ENCODE data around the gene FBXL7. TPM values are rescaled to one million over a fixed set of nuclear protein-coding genes. Genes with fewer than 3 reads are reported as not detected.

The FBXL7 gene
- total RNA-seq, 1 experiment from 2014 or later, result not detected

DNA sequence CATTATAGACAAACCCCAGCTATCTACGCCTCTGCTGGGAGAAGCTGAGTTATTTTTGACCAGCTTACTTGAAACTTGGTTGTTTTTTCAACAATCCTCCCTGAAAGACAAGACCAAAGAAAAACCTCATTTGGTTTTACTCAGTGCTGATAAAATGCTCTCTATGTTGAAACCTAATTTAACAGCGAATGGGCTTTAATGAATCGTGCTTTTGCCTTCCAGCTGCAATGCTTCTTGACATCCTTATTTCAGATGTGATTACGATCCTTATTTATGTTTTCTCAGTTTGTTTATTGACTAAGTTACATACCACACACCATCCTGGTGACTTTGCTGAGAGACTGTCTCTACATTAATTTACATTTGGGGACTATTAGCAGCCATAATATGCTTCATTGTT is 179.2 kb downstream of the FBXL7 start:
- Histone ChIP-seq H3K27me3 (ENCODE audit: insufficient read depth, low read depth) (no peaks in the 10 kb centered on the region), H4K20me1 (ENCODE audit: insufficient read depth) (no peaks in the 10 kb centered on the region), H2AFZ (no peak overlapping the region), H3K4me3 (no peak overlapping the region), H3K4me2 (no peak overlapping the region), H3K27ac (no peak overlapping the region), H3K36me3 (ENCODE audit: low read depth) (no peaks in the 10 kb centered on the region), H3K79me2 (ENCODE audit: low read depth) (no peaks in the 10 kb centered on the region), H3K4me1 (replicated peaks; ENCODE audit: insufficient read depth) (no peaks in the 10 kb centered on the region), H3K9me2 (ENCODE audit: insufficient read depth) (no peaks in the 10 kb centered on the region), H3K9me3 (ENCODE audit: insufficient read depth, low read depth) (no peaks in the 10 kb centered on the region), H3F3A (ENCODE audit: insufficient read depth, low read depth) (no peaks in the 10 kb centered on the region)
- ChIA-PET POLR2A (ENCODE audit: unreplicated experiment) (no interaction called here), CTCF (no interaction called here)
- intact Hi-C loops (cut with micrococcal nuclease; ENCODE audit: unreplicated experiment), result no loop called here
- DNase-seq, result no peak
- no peak for TF ChIP-seq EZH2 (IDR thresholded peaks at IDR 0.05; ENCODE audit: low read depth)
- TF ChIP-seq, protein P1, sequence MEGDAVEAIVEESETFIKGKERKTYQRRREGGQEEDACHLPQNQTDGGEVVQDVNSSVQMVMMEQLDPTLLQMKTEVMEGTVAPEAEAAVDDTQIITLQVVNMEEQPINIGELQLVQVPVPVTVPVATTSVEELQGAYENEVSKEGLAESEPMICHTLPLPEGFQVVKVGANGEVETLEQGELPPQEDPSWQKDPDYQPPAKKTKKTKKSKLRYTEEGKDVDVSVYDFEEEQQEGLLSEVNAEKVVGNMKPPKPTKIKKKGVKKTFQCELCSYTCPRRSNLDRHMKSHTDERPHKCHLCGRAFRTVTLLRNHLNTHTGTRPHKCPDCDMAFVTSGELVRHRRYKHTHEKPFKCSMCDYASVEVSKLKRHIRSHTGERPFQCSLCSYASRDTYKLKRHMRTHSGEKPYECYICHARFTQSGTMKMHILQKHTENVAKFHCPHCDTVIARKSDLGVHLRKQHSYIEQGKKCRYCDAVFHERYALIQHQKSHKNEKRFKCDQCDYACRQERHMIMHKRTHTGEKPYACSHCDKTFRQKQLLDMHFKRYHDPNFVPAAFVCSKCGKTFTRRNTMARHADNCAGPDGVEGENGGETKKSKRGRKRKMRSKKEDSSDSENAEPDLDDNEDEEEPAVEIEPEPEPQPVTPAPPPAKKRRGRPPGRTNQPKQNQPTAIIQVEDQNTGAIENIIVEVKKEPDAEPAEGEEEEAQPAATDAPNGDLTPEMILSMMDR (conservative IDR thresholded peaks at IDR 0.05), result no peak
- BruUV-seq (replicated peaks), result no TSS peak

DNA sequence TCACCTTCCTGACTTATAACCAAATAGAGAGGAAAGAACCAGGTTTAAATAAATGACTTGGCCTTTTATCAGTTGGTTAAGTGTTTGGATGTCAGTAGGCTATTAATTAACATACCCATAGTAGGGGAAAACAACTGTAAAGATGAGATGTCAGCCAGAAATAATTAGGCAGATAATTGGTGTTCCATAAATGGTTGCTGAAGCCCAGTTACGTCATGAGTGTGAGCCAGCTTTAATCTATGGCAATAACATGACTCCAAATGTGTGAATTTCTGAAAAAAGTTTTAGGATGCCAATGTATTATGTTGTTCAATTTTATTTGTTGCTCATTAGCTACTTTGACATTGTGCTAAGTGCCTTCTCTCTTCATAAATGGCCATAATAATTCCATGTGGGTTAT is 180.5 kb downstream of the FBXL7 start:
- Histone ChIP-seq H3K27me3 (ENCODE audit: insufficient read depth, low read depth) (no peaks in the 10 kb centered on the region), H4K20me1 (ENCODE audit: insufficient read depth) (no peaks in the 10 kb centered on the region), H3K79me2 (ENCODE audit: low read depth) (no peaks in the 10 kb centered on the region), H3K9me3 (ENCODE audit: insufficient read depth, low read depth) (no peaks in the 10 kb centered on the region), H3F3A (ENCODE audit: insufficient read depth, low read depth) (no peaks in the 10 kb centered on the region), H3K9me2 (ENCODE audit: insufficient read depth) (no peaks in the 10 kb centered on the region), H3K36me3 (ENCODE audit: low read depth) (no peaks in the 10 kb centered on the region), H3K4me2 (no peak overlapping the region), H2AFZ (no peak overlapping the region), H3K4me3 (no peak overlapping the region), H3K27ac (no peak overlapping the region), H3K4me1 (replicated peaks; ENCODE audit: insufficient read depth) (no peaks in the 10 kb centered on the region)
- no TSS peak for BruUV-seq (replicated peaks)
- CTCF ChIA-PET, result no interaction called here
- DNase-seq, result no peak
- TF ChIP-seq, protein P1 (conservative IDR thresholded peaks at IDR 0.05), result no peak
- no peak for TF ChIP-seq EZH2 (IDR thresholded peaks at IDR 0.05; ENCODE audit: low read depth)
- intact Hi-C loops (cut with micrococcal nuclease; ENCODE audit: unreplicated experiment), result no loop called here
- POLR2A ChIA-PET (ENCODE audit: unreplicated experiment), result no interaction called here

DNA sequence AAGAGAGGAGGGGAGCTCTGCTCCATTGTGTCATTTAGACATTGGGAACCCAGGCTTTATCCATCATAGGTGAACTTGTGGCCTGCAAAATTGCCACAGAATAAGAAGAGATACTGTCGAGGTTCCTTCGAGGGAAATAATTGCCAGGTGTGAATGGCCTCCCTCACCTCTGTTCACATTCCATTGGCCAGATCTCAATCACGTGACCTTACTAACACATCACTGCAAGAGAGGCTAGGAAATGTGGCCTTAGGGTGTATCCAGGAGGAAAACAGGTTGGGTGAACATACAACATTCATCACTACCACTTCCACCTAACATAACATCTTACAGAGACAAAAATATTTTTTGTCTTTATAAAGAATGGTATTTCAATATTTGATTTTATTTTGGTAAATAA is 182.1 kb downstream of the FBXL7 start:
- no peaks in the 10 kb centered on the region for H3K4me1 ChIP-seq (replicated peaks; ENCODE audit: insufficient read depth)
- H3F3A ChIP-seq (ENCODE audit: insufficient read depth, low read depth), result no peaks in the 10 kb centered on the region
- no peak overlapping the region for H2AFZ ChIP-seq
- BruUV-seq (replicated peaks), result no TSS peak
- no peak overlapping the region for H3K4me3 ChIP-seq
- H3K9me2 ChIP-seq (ENCODE audit: insufficient read depth), result no peaks in the 10 kb centered on the region
- ChIA-PET CTCF (no interaction called here), POLR2A (ENCODE audit: unreplicated experiment) (no interaction called here)
- TF ChIP-seq EZH2 (IDR thresholded peaks at IDR 0.05; ENCODE audit: low read depth), result no peak
- TF ChIP-seq, protein P1 (conservative IDR thresholded peaks at IDR 0.05), result no peak
- no peak overlapping the region for H3K4me2 ChIP-seq
- H3K36me3 ChIP-seq (ENCODE audit: low read depth), result no peaks in the 10 kb centered on the region
- no peaks in the 10 kb centered on the region for H3K27me3 ChIP-seq (ENCODE audit: insufficient read depth, low read depth)
- H3K9me3 ChIP-seq (ENCODE audit: insufficient read depth, low read depth), result no peaks in the 10 kb centered on the region
- no peak for DNase-seq
- H3K27ac ChIP-seq, result no peak overlapping the region
- H4K20me1 ChIP-seq (ENCODE audit: insufficient read depth), result no peaks in the 10 kb centered on the region
- intact Hi-C loops (cut with micrococcal nuclease; ENCODE audit: unreplicated experiment), result no loop called here
- no peaks in the 10 kb centered on the region for H3K79me2 ChIP-seq (ENCODE audit: low read depth)
